ENCODE measurements around the gene TMEM221. TPM values are rescaled to one million over a fixed set of nuclear protein-coding genes. Genes with fewer than 3 reads are reported as not detected.

TMEM221 gene
- total and polyA plus RNA-seq, 10 of the 15 experiments (the other 5 are each of a cell fraction or from before 2014, with no cell fraction given): 0.04 to 0.24 TPM; not detected in 8

DNA sequence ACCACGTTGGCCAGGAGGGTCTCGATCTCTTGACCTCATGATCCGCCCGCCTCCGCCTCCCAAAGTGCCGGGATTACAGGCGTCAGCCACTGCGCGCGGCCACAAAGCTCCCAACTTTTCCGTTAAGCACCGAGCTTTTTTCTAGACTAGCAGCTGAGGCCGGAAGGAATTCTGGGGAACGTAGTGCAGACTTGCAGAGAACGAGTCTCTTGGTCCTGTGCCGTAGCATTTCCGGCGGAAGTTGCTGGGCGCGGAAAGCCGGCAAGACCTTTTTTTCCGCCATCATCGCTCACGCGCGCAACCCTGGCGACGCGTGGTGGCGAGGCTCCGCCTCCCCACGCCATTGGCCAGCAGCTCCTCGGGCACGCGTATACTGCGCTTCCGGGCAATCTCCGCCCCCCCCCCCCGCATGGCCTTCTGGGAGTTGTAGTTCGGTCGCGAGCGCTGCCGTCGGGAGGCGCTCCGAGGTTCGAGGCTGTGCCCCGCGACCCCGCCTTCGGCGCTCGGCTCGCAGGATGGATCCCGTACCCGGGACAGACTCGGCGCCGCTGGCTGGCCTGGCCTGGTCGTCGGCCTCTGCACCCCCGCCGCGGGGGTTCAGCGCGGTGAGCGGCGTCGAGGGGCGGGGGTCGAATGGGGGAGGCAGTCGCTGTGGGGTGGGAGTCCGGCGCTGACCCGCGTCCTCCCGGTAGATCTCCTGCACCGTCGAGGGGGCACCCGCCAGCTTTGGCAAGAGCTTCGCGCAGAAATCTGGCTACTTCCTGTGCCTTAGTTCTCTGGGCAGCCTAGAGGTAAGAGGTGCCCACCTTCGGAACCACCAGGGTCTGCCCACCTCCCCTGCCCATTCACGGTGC lies 28.6 kb downstream of the TMEM221 start, which contains the start of gene MVB12A:
Gene MVB12A, plus strand, starts transcription at position 427 of the 854 bp plus-strand sequence. Its CDS starts 89 bp downstream, at position 516.
- no peaks in the 10 kb centered on the region for H3K9me3 ChIP-seq (replicated peaks; ENCODE audit: control insufficient read depth, insufficient read depth, low read length)
- intact Hi-C loops (cut with micrococcal nuclease; ENCODE audit: unreplicated experiment) (no loop called here), in situ Hi-C loops (cut with MboI) (no loop called here)
- H4K20me1 ChIP-seq (ENCODE audit: control insufficient read depth, insufficient read depth): no peaks in the 10 kb centered on the region
- FAIRE-seq (peak; percentile 96), DNase-seq (ENCODE audit: low read depth, low spot score) (peak; percentile 97), ATAC-seq (peak; percentile 98)
- ChIA-PET RAD21 (ENCODE audit: unreplicated experiment) (interaction anchor here (0.6 to 1.6 kb wide), 8 partner anchors 14 to 832 kb away, joined by 3 to 21 read pairs (median 4); partner anchors contain the start of genes BST2, DDA1 and MRPL34), SMC1A (ENCODE audit: uncharacterized antibody, unreplicated experiment) (interaction anchor here (0.8 to 3.7 kb wide), 6 partner anchors 13 to 114 kb away, joined by 3 to 26 read pairs (median 3); partner anchors contain the start of genes BST2 and MRPL34), CTCF (interaction anchor here (0.6 to 2.6 kb wide), 13 partner anchors 10 to 111 kb away, joined by 3 to 12 read pairs (median 5); partner anchors contain the start of gene BST2), POLR2A (interaction anchor here (0.6 to 4.3 kb wide), 11 partner anchors 9 to 514 kb away, joined by 3 to 46 read pairs (median 3); partner anchors contain the start of genes ANO8, BST2, DDA1 and MRPL34)
- H3K36me3 ChIP-seq (ENCODE audit: control insufficient read depth in 2 of 2, insufficient read depth in 2 of 2, low read length in 1 of 2): no peaks in the 10 kb centered on the region; a peak in 1 of 4 replicates
- H2AFZ ChIP-seq (ENCODE audit: control insufficient read depth, low read depth, low read length): peak within 1 kb of the TSS; percentile 83
- H3K4me1 ChIP-seq (ENCODE audit: control insufficient read depth, insufficient read depth, low read length): peaks cover 3% of the 10 kb centered on the region; the same call in 1 of the 2 replicates
- peak within 1 kb of the TSS; percentile 59 for H3K27ac ChIP-seq (ENCODE audit: control insufficient read depth, insufficient read depth)
- WGBS (ENCODE audit: insufficient coverage, insufficient replicate concordance, low lambda C conversion rate, missing lambda C conversion rate): 2% methylated on average over 65 of the region's 85 CpGs
- peak within 1 kb of the TSS; percentile 68 for H3K9ac ChIP-seq (ENCODE audit: control insufficient read depth, insufficient read depth, low read length)
- H3K27me3 ChIP-seq (replicated peaks in 1 of 2; ENCODE audit: control insufficient read depth in 2 of 2, insufficient read depth in 2 of 2, low read length in 1 of 2): no peaks in the 10 kb centered on the region
- BruUV-seq (replicated peaks): no TSS peak
- peaks cover 2% of the 10 kb centered on the region; the same call in 1 of the 2 replicates for H3K79me2 ChIP-seq (ENCODE audit: control insufficient read depth, insufficient read depth, low read length)
- peak within 1 kb of the TSS; percentile 71 for H3K4me2 ChIP-seq (ENCODE audit: control insufficient read depth, insufficient read depth)
- peak within 1 kb of the TSS; percentile 99 for H3K4me3 ChIP-seq
- TF ChIP-seq ZSCAN29 (IDR thresholded peaks at IDR 0.05) (no peak), IKZF2 (IDR thresholded peaks at IDR 0.05) (peak; percentile 47 to 48; a peak in 2 of 4 replicates), GABPA (IDR thresholded peaks at IDR 0.05; ENCODE audit: low read depth) (peak; percentile 96), CHD1 (IDR thresholded peaks at IDR 0.05; ENCODE audit: low read depth, low read length) (no peak), FOXM1 (IDR thresholded peaks at IDR 0.05; ENCODE audit: low read depth, low read length) (no peak), IKZF1 (conservative IDR thresholded peaks at IDR 0.05) (peak; percentile 99), YY1 (IDR thresholded peaks at IDR 0.05; ENCODE audit: low read depth, low read length) (peak; percentile 94), MTA3 (IDR thresholded peaks at IDR 0.05; ENCODE audit: borderline replicate concordance, low read length) (no peak), SPI1 (IDR thresholded peaks at IDR 0.05; ENCODE audit: borderline replicate concordance, insufficient read depth, low read depth, low read length) (no peak), SIX5 (IDR thresholded peaks at IDR 0.05; ENCODE audit: low read depth, low read length, severe bottlenecking) (peak; percentile 81), ASH2L (IDR thresholded peaks at IDR 0.05; ENCODE audit: borderline replicate concordance, low read depth) (no peak), POU2F2 (IDR thresholded peaks at IDR 0.05; ENCODE audit: borderline replicate concordance, low read depth, low read length) (peak; percentile 15; the same call in 1 of the 3 replicates), CBX5 (IDR thresholded peaks at IDR 0.05; ENCODE audit: low read depth) (0 out of 2 replicates have a peak, but pooled peaks have one; percentile 18), TARDBP (IDR thresholded peaks at IDR 0.05; ENCODE audit: borderline replicate concordance) (no peak; the same call in 1 of the 2 replicates), CBX3 (IDR thresholded peaks at IDR 0.05; ENCODE audit: borderline replicate concordance, low read depth) (no peak), ZNF207 (IDR thresholded peaks at IDR 0.05; ENCODE audit: borderline replicate concordance) (no peak), MEF2B (IDR thresholded peaks at IDR 0.05; ENCODE audit: partially characterized antibody, poor library complexity, severe bottlenecking) (peak; percentile 64), ZNF24 (IDR thresholded peaks at IDR 0.05) (no peak), RB1 (IDR thresholded peaks at IDR 0.05; ENCODE audit: borderline replicate concordance) (0 out of 2 replicates have a peak, but pooled peaks have one; percentile 31), SUPT20H (IDR thresholded peaks at IDR 0.05; ENCODE audit: borderline replicate concordance, control insufficient read depth, low read depth, low read length) (no peak), RBBP5 (conservative IDR thresholded peaks at IDR 0.05) (no peak)
- TF ChIP-seq, protein P1, sequence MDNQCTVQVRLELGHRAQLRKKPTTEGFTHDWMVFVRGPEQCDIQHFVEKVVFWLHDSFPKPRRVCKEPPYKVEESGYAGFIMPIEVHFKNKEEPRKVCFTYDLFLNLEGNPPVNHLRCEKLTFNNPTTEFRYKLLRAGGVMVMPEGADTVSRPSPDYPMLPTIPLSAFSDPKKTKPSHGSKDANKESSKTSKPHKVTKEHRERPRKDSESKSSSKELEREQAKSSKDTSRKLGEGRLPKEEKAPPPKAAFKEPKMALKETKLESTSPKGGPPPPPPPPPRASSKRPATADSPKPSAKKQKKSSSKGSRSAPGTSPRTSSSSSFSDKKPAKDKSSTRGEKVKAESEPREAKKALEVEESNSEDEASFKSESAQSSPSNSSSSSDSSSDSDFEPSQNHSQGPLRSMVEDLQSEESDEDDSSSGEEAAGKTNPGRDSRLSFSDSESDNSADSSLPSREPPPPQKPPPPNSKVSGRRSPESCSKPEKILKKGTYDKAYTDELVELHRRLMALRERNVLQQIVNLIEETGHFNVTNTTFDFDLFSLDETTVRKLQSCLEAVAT (IDR thresholded peaks at IDR 0.05): peak; percentile 65; the same call in 1 of the 2 replicates
- TF ChIP-seq, protein P2, sequence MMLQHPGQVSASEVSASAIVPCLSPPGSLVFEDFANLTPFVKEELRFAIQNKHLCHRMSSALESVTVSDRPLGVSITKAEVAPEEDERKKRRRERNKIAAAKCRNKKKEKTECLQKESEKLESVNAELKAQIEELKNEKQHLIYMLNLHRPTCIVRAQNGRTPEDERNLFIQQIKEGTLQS (IDR thresholded peaks at IDR 0.05; ENCODE audit: borderline replicate concordance, extremely low read depth, low read depth, low read length): no peak
